Muscle layer of duodenum (tissue), 2 donors: Measurements from ENCODE around the gene CCDC85C.

Experiments used
- H3K27ac ChIP-seq: one replicate; pipeline ENCODE4 v1.7.0; 2013; ENCODE audit warnings: mild to moderate bottlenecking, low read length
- H3K27me3 ChIP-seq: one replicate; pipeline ENCODE4 v1.7.0; 2013; ENCODE audit warnings: low read depth, mild to moderate bottlenecking, control low read depth, low read length
- H3K36me3 ChIP-seq, 2 donors: one replicate each; pipeline ENCODE4 v1.7.0; 2013; ENCODE audit warnings: low read length in 2 of 2, control low read depth in 1 of 2, mild to moderate bottlenecking in 1 of 2; ENCODE audit not compliant: insufficient read depth in 2 of 2, control insufficient read depth in 1 of 2
- H3K4me1 ChIP-seq, 2 donors: one replicate each; pipeline ENCODE4 v1.7.0; 2013; ENCODE audit warnings: low read length in 2 of 2, mild to moderate bottlenecking in 2 of 2, control low read depth in 1 of 2, moderate library complexity in 1 of 2; ENCODE audit not compliant: insufficient read depth in 2 of 2, control insufficient read depth in 1 of 2
- H3K4me3 ChIP-seq, 2 donors: one replicate each; pipeline ENCODE4 v1.7.0; 2013; ENCODE audit warnings: low read length in 2 of 2, low read depth in 1 of 2, mild to moderate bottlenecking in 1 of 2
- H3K9me3 ChIP-seq, 2 donors: one replicate each; pipeline ENCODE4 v1.7.0; 2013; ENCODE audit warnings: low read length in 2 of 2, control low read depth in 1 of 2, mild to moderate bottlenecking in 1 of 2; ENCODE audit not compliant: control insufficient read depth in 1 of 2
- donor health status: healthy.

The CCDC85C gene

DNA sequence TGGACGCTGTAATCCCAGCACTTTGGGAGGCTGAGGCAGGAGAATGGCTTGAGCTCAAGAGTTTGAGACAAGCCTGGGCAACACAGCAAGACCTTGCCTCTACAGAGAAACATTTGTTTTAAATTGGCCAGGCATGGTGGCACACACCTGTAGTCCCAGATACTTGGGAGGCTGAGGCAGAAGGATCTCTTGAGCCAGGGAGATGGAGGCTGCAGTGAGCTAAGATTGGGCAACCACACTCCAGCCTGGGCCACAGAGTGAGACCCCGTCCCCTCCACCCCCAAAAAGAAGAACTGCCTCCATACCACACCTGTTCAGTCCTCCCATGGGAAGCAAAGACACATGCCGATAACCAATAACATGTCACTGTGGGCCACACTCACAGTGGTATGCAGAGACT is 19.2 kb downstream of the CCDC85C start:
- Histone ChIP-seq H3K4me3 (no peak overlapping the region), H3K36me3 (no peaks in the 10 kb centered on the region), H3K9me3 (no peaks in the 10 kb centered on the region), H3K27ac (no peak overlapping the region), H3K27me3 (no peaks in the 10 kb centered on the region), H3K4me1 (peaks cover 0 to 44% of the 10 kb centered on the region in 2 donors)

DNA sequence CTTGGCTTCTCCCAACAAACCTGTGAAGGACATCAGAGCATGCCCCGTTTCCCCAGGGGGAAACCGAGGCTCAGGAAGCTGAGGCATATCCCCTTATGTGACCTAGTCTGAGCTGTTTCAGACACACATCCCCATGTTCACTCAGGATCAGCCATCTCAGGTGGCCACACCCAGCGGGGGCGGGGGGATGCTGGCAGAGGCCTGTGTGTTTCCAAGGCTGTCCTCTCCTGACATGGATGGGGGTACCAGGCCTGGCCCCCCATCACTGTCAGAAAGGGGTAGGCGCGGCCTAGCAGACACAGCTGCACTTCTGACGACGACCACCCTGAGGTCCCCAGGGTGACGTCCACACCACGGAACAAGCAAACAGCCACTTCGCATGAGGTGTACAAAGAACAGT is 22.1 kb downstream of the CCDC85C start:
- H3K27ac ChIP-seq, result no peak overlapping the region
- no peaks in the 10 kb centered on the region for H3K36me3 ChIP-seq
- H3K4me3 ChIP-seq, result no peak overlapping the region
- H3K9me3 ChIP-seq, result no peaks in the 10 kb centered on the region
- no peaks in the 10 kb centered on the region for H3K27me3 ChIP-seq
- H3K4me1 ChIP-seq, result peaks cover 9 to 46% of the 10 kb centered on the region in 2 donors

DNA sequence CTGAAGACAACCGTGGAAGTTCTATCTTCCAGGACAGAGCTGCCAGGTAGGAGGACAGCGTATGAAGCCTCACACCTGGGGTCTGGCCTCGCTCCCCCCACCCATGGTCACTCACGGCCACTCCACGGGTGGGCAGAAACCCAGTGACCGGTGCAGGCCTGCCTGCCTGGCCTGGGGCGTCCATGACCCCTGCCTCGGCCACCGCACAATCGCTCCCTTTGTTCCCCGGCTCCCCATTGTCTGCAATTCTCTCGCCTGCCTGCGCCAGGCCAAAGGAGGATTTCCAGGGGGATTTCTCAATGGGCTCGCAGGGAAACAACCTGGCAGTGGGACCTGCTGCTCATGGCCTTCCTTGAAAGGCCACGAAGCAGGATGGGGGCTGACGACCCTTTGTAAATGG is 22.6 kb downstream of the CCDC85C start:
- peaks cover 14 to 48% of the 10 kb centered on the region in 2 donors for H3K4me1 ChIP-seq
- H3K27me3 ChIP-seq, result no peaks in the 10 kb centered on the region
- no peaks in the 10 kb centered on the region for H3K9me3 ChIP-seq
- H3K27ac ChIP-seq, result no peak overlapping the region
- H3K4me3 ChIP-seq, result no peak overlapping the region
- no peaks in the 10 kb centered on the region for H3K36me3 ChIP-seq

DNA sequence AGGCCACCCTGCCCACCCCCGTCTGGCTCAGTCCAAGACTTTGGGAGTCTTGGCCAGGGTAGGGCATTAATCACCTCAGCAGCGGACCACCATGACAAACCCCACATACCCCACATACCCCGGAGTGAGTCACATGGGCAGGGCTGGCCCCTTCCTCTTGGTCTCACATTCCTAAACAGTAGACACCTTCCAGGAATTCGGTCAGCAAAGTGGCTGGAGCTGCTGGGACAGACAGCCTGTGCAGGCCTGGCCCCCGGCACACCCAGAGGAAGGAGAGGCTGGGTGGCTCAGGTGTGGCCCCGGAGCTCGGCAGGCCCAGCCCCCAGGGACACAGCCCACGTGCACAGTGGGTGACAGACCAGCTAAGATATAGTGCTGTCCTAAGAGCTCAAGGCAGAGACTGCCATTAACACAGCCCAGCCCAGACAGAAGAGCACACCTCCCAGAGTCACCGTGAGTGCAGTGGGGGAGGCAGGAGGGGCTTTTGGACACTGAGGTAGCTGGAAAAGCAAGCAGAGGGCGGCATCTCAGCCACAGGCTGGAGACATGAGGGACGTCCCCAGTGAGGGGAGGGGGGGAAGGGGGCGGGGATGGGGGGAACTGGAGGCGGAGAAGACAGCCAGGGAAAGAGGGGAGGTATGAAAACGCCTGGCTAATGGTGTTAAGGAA is 24.0 kb downstream of the CCDC85C start:
- no peaks in the 10 kb centered on the region for H3K27me3 ChIP-seq
- H3K4me3 ChIP-seq, result no peak overlapping the region
- H3K4me1 ChIP-seq, result peaks cover 23 to 58% of the 10 kb centered on the region in 2 donors
- no peaks in the 10 kb centered on the region for H3K9me3 ChIP-seq
- peak overlapping the region; percentile 62 for H3K27ac ChIP-seq
- no peaks in the 10 kb centered on the region for H3K36me3 ChIP-seq

DNA sequence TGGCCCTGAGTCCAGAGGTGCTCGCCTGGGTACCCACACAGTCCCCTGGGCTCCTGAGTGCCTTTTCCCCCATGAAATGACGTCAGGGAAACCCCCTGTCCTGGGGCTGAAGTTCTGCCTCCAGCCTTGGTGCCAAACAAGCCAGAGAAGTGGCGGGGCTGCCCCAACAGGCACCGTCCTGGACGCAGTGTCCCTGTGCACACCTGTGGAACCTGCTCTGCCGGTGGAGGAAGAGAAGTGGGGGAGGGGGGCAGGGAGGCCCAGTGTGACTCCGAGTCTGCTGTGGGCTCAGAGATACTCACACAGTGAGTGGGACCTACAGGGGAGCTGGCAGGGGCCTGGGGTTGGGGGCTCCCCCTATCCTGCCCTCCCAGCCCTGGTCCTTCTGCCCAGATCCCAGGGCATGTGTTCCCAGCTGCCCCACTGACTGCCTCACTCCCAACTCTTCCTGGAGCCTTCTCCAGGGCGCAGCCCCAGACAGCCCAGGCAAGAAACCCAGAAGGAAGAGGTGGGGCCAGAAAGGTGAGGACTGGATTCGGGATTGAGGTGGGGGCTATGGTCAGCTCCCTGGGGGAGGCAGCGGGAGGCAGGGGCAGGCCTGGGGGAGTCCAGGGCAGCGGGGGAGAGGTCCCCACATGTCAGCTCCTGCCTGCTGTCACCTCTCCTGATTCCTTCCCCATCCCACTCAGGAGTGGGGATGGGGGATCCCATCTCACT is 24.7 kb downstream of the CCDC85C start:
- Histone ChIP-seq H3K4me1 (peaks cover 27 to 66% of the 10 kb centered on the region in 2 donors), H3K27ac (peak overlapping the region; percentile 62), H3K9me3 (no peaks in the 10 kb centered on the region), H3K27me3 (no peaks in the 10 kb centered on the region), H3K4me3 (peak overlapping the region; percentile 19 to 23), H3K36me3 (no peaks in the 10 kb centered on the region)

DNA sequence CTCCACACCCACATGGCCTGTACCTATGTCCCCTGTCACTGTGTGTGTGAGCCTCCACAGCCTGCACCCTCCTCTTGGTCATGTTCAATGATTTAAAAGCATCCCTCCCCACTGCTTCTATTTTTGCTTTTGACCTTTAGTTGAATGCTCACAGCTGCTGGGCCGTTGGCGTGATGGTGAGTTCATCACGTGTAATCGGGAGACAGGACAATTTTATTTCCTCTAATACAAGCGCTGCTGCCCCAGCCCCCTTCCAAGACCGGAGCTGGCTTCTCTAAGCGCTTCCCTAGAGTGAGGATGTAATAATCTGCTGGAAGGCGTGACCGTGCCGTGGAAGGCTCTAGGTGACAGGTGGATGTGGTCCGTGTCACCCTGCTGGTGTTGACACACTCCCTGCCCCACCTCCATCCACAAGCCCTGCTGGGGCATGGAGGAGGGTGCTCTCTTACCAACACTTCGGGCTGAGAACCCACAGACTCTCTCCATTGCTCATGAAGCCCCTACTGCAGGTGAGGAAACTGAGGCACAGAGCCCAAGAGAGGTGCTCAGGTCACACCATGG is 25.4 kb downstream of the CCDC85C start:
- Histone ChIP-seq H3K4me1 (peaks cover 28 to 73% of the 10 kb centered on the region in 2 donors), H3K27me3 (no peaks in the 10 kb centered on the region), H3K36me3 (no peaks in the 10 kb centered on the region), H3K4me3 (peak overlapping the region; percentile 19 to 23), H3K27ac (peak overlapping the region; percentile 62), H3K9me3 (no peaks in the 10 kb centered on the region)

DNA sequence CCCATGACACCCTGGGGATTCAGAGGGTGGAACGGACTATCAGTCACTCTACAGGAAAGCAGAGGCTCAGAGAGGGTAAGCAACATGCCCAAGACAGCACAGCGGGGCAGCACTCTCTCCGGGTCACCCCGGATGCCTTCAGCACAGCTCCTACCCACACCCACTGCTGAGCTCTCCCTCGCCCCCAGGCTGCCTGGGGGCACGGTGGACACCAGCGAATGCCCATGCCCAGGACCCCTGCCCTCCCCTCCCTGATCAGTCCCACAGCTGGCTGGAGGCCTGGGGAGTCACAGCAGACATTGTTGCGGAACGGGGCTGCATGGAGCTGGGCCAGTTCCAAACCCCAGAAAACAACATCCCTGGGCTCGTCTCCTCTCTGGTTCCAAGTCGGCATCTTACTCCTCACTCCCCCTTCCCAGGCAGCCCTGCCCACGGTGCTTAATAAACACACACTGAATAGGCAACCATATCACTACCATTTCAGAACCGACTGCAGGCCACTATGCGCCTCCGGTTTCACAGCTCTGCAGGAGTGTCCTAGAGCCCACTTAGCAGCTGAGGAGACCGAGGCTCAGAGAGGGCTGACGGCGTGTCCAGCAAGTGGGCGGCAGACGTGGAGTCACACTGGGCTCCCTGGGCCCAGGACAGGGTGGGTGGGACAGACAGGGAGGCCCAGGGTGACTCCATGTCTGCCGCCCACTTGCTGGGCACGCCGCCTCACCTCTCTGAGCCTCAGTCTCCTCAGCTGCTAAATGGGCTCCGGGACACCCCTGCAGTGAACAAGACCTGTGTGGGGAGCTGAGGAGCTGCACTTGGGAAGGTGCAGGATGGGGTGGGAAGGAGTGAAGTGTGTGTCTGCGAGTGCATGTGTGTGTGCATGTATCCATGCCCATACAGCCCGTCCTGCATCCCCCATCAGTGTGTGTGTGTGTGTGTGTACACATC is 27.0 kb downstream of the CCDC85C start:
- Histone ChIP-seq H3K27me3 (no peaks in the 10 kb centered on the region), H3K27ac (no peak overlapping the region), H3K4me3 (peak overlapping the region in 1 of 2 donors; percentile 34), H3K9me3 (no peaks in the 10 kb centered on the region), H3K4me1 (peaks cover 28 to 87% of the 10 kb centered on the region in 2 donors), H3K36me3 (no peaks in the 10 kb centered on the region)

DNA sequence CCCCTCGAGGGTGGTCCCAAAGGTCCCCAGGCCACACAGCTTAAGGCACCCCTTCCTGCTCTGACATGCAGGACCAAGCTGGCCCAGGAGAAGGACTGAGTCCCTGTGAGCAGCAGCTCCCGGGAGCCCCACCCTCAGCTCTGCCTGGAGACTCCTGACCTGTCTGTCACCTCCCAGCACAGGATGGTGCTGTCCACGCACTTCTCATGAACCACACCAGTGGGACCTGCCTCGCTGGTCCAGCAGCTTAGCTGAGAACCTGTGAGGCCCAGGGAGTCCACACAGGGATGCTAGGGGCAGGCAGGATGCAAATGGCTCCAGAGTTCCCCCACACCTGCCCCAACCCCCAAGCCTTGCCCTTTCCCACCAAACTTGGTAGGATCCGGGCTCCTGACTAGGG is 27.7 kb downstream of the CCDC85C start:
- no peaks in the 10 kb centered on the region for H3K27me3 ChIP-seq
- peak overlapping the region in 1 of 2 donors; percentile 34 for H3K4me3 ChIP-seq
- H3K4me1 ChIP-seq, result peaks cover 28 to 91% of the 10 kb centered on the region in 2 donors
- H3K27ac ChIP-seq, result peak overlapping the region; percentile 64
- no peaks in the 10 kb centered on the region for H3K36me3 ChIP-seq
- H3K9me3 ChIP-seq, result no peaks in the 10 kb centered on the region

DNA sequence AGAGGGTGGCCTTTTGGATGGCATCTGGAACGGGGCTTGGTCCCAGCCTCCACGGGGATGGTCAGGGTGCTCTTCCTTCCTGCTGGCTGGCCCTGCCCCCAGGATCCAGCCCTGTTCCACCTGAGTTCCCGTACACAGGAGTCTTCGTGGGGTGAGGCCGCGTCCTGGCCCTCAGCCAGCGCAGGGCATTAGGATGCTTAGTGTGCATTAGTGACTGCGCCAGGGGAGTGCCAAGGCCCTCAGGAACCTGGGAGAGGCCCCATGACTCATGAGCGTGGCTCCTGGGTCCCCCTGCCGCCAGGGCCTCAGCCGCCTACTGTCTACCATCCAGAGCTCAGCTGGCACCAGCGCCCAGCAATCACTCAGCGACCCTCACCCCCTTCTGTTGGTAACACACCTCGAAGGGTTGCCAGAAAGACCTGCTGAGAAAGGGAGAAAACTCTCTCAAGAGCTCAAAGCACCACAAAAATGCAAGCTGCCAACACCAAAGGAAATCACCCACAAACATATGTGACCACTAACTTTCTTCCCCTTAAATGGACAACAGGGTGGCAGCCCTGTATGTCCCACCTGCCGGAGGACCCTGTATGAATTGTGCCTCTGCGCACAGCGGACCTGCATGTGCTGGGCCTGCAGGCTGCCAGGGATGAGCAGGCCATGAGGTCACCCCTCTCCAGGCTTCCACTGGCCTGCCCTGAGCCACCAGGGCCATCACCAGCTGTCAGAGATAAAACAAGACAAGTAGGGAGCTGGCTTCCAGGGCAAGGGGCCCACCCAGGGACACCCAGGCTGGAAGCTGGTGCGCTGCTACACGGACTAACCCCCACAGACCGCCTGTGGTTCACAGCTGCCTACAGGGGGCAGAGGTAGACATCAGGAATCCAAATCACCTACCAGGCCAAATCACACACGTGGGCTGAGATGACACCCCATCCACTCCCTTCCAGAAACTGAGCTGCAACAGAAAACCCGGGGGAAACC is 28.7 kb downstream of the CCDC85C start:
- Histone ChIP-seq H3K9me3 (no peaks in the 10 kb centered on the region), H3K27ac (peak overlapping the region; percentile 64), H3K36me3 (no peaks in the 10 kb centered on the region), H3K4me3 (peak overlapping the region in 1 of 2 donors; percentile 34), H3K27me3 (no peaks in the 10 kb centered on the region), H3K4me1 (peaks cover 31 to 93% of the 10 kb centered on the region in 2 donors)
